Measurements from ENCODE around the gene SCAMP2. TPM values are rescaled to one million over a fixed set of nuclear protein-coding genes. Genes with fewer than 3 reads are reported as not detected.
A peak's percentile ranks its signal among the peaks of the same experiment; 100 is the strongest.

SCAMP2 gene
- total RNA-seq, 1 experiment from 2014 or later = 55.8 TPM

- RAD21 ChIA-PET (ENCODE audit: low non-redundant PET in 1 of 2, low total read pairs in 2 of 2, uncharacterized antibody in 2 of 2, unreplicated experiment in 2 of 2) = no interaction called here
- Histone ChIP-seq H3K36me3 (ENCODE audit: control insufficient read depth in 1 of 2, insufficient read depth in 2 of 2, low read length in 2 of 2) (peaks cover 0 to 6% of the 10 kb centered on the region in 2 experiments; a peak in 1 of 4 replicates), H3K4me1 (ENCODE audit: control insufficient read depth in 1 of 2, insufficient read depth in 2 of 2, low read length in 2 of 2) (peaks cover 18 to 59% of the 10 kb centered on the region in 2 experiments), H2AFZ (ENCODE audit: low read depth, low read length, poor library complexity, severe bottlenecking) (no peak overlapping the region), H3K79me2 (ENCODE audit: insufficient read depth, low read length) (peaks cover 58% of the 10 kb centered on the region), H3K27me3 (ENCODE audit: insufficient read depth, low read length) (no peaks in the 10 kb centered on the region), H3K27ac (ENCODE audit: low read depth, low read length) (peak overlapping the region; percentile 41; the same call in 1 of the 2 replicates), H3K9me2 (ENCODE audit: insufficient read depth) (no peaks in the 10 kb centered on the region), H3K9ac (ENCODE audit: low read length) (peak overlapping the region; percentile 15; the same call in 1 of the 2 replicates), H3K4me2 (ENCODE audit: low read length) (peak overlapping the region; percentile 31), H4K20me1 (ENCODE audit: insufficient read depth) (no peaks in the 10 kb centered on the region), H3K9me3 (ENCODE audit: control insufficient read depth in 1 of 2, insufficient read depth in 1 of 2, low read depth in 1 of 2, low read length in 2 of 2) (no peaks in the 10 kb centered on the region), H3K4me3 (replicated peaks in 1 of 2; ENCODE audit: low read depth in 1 of 2, low read length in 2 of 2) (no peak overlapping the region)
- intact Hi-C loops (cut with micrococcal nuclease) = no loop called here
- no TSS peak for BruUV-seq (replicated peaks)
- CTCF ChIA-PET = no interaction called here
- POLR2A ChIA-PET = no interaction called here
- ATAC-seq (peak; percentile 68), DNase-seq (ENCODE audit: low read depth, low spot score) (no peak)
- TF ChIP-seq CEBPB (IDR thresholded peaks at IDR 0.05; ENCODE audit: low read depth) (no peak), FOSL1 (IDR thresholded peaks at IDR 0.05; ENCODE audit: low read depth) (peak; percentile 24; the same call in 1 of the 2 replicates)
Measured at GRCh38 chr15:74863239-74864056, 9.7 kb downstream of the SCAMP2 start.

GRCh38 chr15:74858369-74858740, 14.8 kb downstream of the SCAMP2 start:
- ChIA-PET RAD21 (ENCODE audit: low non-redundant PET in 1 of 2, low total read pairs in 2 of 2, uncharacterized antibody in 2 of 2, unreplicated experiment in 2 of 2) (no interaction called here), CTCF (interaction anchor here (0.6 kb wide), 2 partner anchors 16 to 84 kb away, joined by 3 to 5 read pairs; no protein-coding TSS in a partner anchor)
- no TSS peak for BruUV-seq (replicated peaks)

More at GRCh38 chr15:74858369-74858740, 14.8 kb downstream of the SCAMP2 start:
- H3K9me3 ChIP-seq (ENCODE audit: control insufficient read depth in 1 of 2, insufficient read depth in 1 of 2, low read depth in 1 of 2, low read length in 2 of 2) = no peaks in the 10 kb centered on the region
- H3K4me1 ChIP-seq (ENCODE audit: control insufficient read depth in 1 of 2, insufficient read depth in 2 of 2, low read length in 2 of 2) = peaks cover 0 to 35% of the 10 kb centered on the region in 2 experiments; a peak in 3 of 4 replicates
- no peak for TF ChIP-seq ATF3 (IDR thresholded peaks at IDR 0.05)
- no peak for TF ChIP-seq CEBPB (IDR thresholded peaks at IDR 0.05; ENCODE audit: low read depth)
- TF ChIP-seq EZH2phosphoT487 (IDR thresholded peaks at IDR 0.05; ENCODE audit: borderline replicate concordance) = no peak
- no peak for TF ChIP-seq FOSL1 (IDR thresholded peaks at IDR 0.05; ENCODE audit: low read depth)
- TF ChIP-seq SIN3A (IDR thresholded peaks at IDR 0.05; ENCODE audit: low read depth) = no peak
- no peak for ATAC-seq
- H3K4me3 ChIP-seq (replicated peaks in 1 of 2; ENCODE audit: low read depth in 1 of 2, low read length in 2 of 2) = no peak overlapping the region
- no peak overlapping the region for H2AFZ ChIP-seq (ENCODE audit: low read depth, low read length, poor library complexity, severe bottlenecking)
- intact Hi-C loops (cut with micrococcal nuclease) = no loop called here
- H3K9me2 ChIP-seq (ENCODE audit: insufficient read depth) = no peaks in the 10 kb centered on the region
- no peaks in the 10 kb centered on the region for H3K27me3 ChIP-seq (ENCODE audit: insufficient read depth, low read length)
- H4K20me1 ChIP-seq (ENCODE audit: insufficient read depth) = no peaks in the 10 kb centered on the region
- H3K79me2 ChIP-seq (ENCODE audit: insufficient read depth, low read length) = peaks cover 29% of the 10 kb centered on the region
- H3K9ac ChIP-seq (ENCODE audit: low read length) = 0 out of 2 replicates have a peak overlapping the region, but pooled peaks have one; percentile 2
- no peak overlapping the region for H3K27ac ChIP-seq (ENCODE audit: low read depth, low read length)
- peaks cover 0 to 6% of the 10 kb centered on the region in 2 experiments; a peak in 1 of 4 replicates for H3K36me3 ChIP-seq (ENCODE audit: control insufficient read depth in 1 of 2, insufficient read depth in 2 of 2, low read length in 2 of 2)
- no peak for DNase-seq (ENCODE audit: low read depth, low spot score)
- POLR2A ChIA-PET = interaction anchor here (0.7 kb wide), 1 partner anchor 100 kb away, joined by 3 read pairs; no protein-coding TSS in a partner anchor
- H3K4me2 ChIP-seq (ENCODE audit: low read length) = no peak overlapping the region

Data from HCT116 (cell line).